ENCODE results near the gene INPP5E. TPM values are rescaled to one million over a fixed set of nuclear protein-coding genes. Genes with fewer than 3 reads are reported as not detected.
"Not testable (repeated sequence)": the region's sequence is repeated elsewhere in the genome, so short reads cannot be mapped to it uniquely, and the experiment has no call there.

Gene INPP5E
- polyA plus RNA-seq, 5 donors: 9.5 to 19.7 (median 14.6) TPM

DNA sequence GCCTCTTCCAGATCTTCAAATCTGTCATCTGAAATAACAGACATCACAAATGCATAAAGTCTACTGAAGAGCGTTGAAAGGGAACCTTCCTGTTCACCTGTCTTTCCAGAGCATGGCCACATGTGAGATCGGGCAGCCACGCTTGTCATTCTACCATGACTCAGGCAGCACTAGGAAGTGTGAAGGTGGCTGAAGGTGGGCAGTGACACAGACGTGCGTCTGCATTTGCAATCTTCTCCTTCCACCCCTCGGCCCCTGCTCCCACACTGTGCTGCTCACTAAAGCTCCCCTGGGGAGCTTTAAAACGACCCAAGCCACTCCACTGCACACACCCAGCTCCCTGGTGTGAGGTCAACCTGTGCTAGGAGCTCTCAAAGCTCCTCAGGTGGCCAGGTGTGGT is 31.7 kb downstream of the INPP5E start:
- no peak for DNase-seq

DNA sequence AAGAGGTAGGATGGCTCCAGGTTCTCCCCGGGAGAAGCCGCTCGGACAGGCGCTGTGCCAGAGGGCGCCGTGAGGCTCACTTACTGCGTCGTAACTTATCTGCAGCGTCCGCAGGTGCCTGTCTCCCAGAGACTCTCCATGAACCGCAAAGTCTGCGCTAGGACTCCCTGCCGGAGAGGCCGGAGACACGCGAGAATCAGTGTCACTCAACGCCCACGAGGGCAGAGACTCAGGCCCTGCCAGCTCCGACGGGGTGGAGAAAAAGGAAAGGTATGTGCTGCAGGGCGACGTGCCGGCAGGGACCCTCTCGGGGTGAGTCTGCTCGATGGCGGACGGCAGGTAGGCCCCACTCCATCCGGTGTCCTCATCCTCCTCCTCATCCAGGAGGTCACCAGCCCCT is 32.6 kb downstream of the INPP5E start:
- DNase-seq: not testable (repeated sequence)

DNA sequence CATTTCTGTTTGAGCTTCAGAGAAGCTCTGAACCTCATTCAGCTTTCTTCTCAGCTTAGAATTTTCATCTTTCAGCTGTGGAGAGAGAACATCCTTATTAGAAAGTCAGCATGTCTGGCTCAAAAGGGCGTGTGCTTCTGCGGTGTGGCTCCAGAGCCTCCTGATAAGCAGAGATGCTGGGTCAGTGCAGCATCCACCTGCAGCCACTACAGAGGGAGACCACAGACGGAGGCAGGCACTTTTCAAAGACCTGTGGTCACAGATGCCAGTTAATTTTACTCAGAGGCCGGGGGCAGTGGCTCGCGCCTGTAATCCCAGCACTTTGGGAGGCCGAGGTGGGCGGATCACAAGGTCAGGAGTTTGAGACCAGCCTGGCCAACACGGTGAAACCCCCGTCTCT is 33.7 kb downstream of the INPP5E start:
- DNase-seq: not testable (repeated sequence)

DNA sequence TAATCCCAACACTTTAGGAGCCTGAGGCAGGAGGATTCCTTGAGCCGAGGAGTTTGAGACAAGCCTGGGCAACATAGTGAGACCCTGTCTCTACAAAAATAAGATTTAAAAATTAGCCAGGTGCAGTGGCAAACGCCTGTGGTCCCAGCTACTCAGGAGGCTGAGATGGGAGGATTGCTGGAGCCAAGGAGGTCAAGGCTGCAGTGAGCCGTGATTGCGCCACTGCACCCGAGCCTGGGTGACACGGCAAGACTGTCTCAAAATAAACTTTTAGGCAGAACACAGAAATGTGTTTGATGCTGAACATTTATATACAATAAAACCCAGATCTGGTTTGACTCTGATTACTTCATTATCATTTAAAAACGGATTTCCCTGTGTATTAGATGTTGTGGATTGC is 34.2 kb downstream of the INPP5E start:
- no peak for DNase-seq

DNA sequence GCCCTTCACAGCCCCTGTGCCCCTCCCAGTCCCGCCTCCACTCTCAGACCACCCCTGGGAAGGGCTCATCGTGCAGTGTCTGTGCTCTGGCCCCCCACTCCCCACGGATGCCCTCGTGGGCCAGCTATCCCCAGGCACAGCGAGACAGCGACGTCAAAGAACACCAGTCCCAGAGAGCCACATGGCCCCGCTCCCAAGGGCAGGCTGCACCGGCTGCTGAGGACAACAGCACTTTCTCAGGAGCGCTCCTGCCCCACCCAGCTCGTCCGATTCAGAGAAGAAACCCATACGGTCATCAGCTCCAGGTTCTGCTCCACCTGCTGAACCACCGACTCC is 34.9 kb downstream of the INPP5E start:
- DNase-seq: no peak

DNA sequence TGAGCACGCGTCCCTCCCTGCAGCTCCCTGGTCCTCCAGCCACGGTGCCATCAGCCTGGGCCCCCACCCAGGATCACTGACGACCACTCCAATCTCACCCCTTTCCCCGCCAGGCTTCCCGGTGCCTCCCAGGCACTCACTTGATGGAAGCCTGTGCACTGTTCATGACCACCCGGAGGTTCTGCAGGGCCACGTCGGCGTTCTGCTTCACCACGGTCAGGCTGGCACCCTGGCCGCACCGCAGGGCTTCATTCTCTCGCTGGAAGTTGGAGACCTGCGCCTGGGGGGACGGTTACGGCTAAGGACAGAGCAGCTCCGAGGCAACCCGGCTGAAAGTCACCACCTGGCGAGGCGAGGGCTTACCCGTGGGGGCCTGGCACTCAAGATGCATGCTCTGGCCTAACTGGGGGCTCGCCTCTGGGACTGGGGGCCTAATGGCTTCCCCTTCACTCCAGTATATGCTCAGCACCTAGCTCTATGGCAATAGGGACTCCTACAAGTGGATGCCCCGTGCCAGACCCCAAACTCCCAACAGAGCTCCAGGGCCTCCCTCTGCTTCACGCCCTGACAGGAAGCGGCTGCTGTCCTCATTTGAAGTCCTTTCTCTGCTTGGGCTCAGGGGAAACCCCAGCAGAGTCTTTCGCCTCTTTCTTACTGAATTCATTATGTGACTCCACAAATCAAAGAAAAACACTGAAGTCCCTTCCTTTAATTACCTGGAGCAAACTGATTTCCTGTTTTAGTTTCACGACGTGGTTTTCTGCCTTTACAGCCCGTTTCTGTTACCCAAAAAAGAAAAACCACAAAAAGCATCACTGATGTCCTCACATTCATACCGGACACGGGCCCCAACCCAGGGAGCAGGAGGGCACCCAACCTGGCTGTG is 35.5 kb downstream of the INPP5E start:
- no peak for DNase-seq

DNA sequence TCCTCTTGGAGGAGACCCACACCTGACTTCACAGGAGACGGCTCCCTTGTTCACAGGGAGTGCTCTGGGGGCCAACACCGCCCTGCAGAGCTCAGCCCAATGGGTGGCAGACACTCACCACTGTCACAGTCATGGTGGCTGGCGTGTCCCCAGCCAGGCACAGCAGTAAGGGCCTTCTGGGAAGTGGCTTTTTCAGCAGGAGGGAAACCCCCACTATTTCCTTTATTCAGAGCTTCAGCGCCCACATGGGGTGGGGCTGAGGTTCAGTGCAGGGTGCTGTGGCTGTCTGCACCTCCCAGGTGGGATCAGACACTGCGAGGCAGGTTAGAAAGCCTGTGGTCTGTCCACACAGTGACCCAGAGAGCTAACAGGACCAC is 36.1 kb downstream of the INPP5E start:
- DNase-seq: no peak

DNA sequence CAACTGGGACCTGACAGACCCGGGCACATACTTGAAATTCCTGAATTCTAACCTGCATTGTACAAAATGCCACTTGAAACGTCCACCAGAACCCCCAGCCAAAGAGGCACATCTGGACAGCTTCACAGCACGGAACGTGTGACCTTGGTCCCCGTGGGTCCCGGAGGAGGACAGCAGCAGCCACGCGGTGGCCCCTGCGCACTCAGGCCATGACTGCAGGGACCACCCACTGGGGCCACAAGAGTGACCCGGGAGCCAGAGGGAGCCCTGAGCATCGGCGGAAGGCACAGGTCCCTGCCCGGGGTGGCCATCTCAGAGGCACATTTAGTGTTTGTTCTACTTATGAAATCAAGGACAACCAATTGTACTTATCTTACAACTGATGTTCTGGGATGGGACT is 37.6 kb downstream of the INPP5E start:
- no peak for DNase-seq

DNA sequence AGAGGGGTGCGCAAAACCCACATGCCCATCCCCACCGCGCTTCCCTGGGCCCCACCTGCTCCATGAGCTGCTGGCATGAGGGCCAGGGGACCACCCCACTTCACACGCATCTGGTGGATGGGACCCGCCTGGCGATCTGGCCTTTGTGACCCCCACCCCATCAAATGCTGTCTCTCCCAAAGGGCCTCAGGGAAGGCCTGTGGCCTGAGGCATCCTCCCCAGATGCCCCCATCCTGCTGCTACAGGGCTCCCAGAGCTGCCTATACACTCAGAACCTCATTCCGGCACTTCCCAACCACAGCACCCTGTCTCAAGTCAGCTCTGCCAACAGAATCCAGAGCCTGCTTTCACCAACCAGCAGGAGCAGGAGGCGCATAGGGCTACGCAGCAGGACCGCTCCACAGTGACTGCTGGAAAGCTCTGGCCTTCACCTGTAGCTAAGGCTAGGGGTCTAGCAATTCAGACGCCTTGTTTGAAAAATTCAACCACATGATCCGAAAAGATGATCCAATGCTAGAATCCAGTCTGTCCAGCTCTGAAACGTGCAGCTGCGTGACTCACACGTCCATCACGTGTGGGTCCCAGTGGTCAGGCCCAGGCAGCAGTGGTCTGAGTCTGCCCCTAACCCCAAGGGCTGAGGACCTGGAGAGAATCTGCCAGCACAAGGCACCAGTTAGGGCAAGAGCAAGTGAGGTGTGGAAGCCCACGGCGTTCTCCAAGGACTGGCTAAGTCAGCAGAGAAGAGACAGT is 38.3 kb downstream of the INPP5E start:
- no peak for DNase-seq

DNA sequence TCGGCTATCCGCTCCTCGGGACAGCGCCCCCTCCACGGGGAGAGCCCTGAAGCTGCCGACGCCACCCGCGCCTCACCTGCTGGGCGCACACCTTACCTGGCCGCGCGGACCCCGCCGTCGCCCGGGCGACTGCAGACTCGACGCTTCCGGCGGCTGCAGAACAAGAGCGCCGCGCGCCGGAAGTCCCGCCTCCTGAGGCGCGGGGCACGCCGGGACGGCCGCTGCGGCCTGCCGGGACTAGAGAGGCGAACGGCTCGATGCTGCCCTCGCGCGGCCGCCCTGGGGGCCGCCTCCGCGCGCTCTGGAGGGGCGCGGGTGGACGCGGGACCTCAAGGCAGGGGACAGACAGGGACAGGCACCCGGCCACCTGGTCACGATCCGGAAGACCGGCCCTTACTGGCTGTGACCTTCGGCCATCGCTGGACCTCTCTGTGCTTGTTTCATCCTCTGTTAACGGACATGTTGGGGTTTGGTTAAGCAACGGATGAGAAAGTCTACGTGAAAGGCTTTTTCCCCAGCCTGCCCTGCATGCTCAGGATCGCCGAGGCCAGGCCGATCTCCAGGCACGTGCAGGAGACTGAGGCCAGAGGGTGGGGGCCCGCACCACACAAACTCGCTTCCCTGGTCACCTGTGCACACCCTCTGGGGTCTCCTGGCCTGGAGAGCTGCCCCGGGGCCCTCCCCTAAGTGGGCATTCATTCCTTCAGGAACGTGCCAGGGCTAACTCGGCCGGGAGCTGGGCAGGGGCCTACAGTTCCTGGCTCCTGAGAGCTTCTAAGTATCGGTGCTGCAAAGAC is 39.4 kb downstream of the INPP5E start, which contains the start of gene SNAPC4:
Gene SNAPC4, minus strand, starts transcription at position 133 of the 797 bp plus-strand sequence. CDS start 1,742 bp downstream, outside the sequence.
- peak; percentile 84 to 86 for DNase-seq

DNA sequence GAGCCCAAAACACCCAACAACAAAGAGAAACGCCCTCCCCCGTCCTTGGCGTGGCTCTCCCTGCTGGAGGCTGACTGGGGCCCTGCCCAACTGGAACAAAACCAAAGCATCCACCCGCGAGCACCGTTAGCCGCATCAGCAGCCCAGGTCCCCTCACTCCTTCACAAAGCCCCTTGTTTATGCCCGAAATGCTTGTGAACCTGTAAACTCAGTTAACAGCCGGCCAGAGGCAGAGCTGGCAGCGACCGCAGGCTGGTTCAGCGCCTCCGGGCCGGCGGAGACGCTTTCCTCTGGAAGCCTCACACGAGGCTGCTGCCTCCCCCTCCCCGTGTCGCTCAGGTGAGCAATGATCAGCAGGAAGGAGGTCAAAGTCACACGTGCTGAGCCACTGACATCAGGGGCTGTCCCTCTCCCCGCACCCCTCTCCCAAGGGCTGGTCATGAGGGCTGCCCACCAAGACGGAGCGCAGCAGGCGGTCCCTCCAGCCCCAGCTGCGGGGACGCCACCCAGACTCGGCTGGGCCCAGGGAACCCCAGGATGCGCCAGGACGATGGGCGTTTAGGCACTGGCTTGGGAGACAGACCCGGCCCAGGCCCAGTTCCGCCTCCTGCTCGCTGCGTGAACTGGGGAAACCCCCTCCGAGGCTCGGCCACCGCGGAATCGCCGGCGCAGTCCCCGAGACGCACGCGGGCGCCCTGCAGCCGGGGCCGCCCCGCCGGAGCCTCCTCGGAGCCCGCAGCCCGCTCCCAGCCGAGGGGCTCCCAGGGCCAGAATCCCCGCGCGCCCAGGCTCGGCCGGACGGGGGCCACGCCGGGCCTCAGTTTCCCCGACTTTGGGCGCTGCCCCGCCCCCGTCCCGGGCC is 40.2 kb downstream of the INPP5E start:
- DNase-seq: no peak

DNA sequence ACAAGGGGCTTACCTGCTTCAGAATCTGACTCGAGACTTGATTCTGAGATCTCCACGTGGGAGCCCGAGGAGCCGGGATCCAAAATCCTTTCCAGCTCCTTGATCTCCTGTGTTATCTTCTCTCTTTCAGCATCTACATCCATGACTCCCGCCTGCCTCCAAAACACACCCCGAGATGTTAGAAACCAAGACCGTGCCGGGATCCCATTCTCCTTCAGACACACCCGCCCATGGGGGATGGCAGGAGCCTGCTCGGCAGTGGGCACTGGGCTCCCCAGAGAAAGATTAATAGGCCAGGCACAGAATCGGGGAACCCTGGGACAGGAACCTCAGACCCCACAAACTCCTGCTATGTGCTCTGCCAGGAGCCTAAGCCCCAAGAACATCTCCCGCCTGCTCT is 41.4 kb downstream of the INPP5E start:
- DNase-seq: no peak

DNA sequence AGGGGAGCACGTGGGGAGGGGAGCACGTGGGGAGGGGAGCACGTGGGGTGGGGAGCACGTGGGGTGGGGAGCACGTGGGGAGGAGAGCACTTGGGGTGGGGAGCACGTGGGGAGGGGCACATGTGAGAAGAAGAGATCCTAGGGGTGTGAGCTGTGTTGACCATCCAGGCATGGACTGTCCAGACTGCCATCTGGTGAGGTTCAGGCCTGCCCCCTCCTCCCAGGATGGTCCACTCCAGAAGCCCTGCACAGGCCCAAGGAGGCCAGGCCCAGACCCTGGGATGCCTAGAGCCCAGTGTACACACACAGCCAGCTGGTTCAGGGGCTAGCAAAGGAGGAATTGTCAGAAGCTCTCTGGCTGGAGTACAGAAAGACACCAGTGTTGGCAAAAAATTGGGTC is 42.0 kb downstream of the INPP5E start:
- DNase-seq: no peak

DNA sequence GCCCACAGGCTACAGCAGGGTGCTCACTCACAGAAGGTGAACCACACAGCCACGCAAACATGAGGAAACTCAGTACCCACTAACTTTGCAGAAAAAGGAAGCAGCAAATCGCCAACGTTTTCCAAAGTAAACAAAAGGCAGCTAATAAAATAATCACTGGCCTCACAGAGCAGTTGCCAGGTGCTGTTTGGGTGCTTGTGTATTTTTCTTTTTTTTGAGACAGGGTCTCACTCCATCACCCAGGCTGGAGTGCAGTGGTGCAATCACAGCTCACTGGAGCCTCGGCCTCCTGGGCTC is 43.5 kb downstream of the INPP5E start:
- no peak for DNase-seq

DNA sequence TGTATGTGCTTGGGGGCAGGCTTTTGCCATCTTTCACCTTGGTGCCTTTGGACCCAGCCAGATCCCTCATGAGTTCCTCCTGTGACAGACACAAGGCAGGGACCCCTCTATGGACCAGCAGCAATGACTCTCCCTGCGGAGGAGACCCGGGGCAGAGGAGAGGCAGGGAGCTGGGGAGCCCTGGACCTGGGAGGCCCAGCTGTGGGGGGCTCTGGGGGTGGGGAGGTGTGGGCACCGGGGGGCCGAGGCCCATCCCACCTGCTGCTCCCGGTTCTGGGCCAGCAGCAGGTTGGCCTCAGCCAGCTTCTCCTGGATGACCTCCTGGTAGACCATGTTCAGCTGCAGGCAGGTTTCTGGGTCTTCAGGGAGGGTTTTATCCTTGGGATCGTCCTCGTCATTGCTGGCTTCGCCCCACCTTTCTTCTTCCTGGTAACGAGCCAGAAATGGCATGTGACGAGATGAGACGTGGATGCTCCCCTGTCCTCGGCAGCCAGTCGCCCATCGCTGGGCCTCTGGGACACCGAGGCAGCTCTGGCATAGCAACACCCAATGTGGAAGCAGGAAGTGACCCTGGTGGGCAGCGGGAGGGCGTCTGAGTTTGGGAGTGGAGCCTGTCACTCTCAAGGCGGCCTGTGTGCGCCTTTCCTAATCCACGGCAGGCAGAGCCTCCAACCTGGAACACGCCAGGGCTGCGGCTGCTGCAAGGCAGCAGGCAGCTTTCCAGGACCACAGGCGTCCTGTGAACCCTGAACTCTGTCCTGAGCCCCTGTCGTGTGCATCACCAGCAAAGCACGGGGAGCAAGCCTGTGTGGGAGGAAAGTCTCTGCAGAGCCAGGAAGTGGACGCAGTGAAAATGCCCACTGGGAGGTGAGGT is 44.1 kb downstream of the INPP5E start:
- no peak for DNase-seq

DNA sequence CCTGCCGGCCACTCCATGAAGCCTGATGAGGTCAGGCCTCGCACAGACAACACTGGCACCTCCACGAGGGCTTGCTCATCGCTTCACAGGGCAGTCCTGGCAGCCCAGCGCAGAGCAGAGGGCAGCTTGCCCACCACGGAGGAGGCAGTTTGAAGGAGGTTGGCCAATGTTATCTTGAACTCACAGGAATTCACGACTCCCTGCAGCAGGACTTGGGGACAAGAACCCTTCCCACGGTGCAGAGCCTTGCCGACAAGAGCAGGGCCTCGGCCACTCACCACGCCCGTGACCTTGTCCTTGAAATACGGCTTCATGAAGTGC is 44.7 kb downstream of the INPP5E start:
- no peak for DNase-seq

DNA sequence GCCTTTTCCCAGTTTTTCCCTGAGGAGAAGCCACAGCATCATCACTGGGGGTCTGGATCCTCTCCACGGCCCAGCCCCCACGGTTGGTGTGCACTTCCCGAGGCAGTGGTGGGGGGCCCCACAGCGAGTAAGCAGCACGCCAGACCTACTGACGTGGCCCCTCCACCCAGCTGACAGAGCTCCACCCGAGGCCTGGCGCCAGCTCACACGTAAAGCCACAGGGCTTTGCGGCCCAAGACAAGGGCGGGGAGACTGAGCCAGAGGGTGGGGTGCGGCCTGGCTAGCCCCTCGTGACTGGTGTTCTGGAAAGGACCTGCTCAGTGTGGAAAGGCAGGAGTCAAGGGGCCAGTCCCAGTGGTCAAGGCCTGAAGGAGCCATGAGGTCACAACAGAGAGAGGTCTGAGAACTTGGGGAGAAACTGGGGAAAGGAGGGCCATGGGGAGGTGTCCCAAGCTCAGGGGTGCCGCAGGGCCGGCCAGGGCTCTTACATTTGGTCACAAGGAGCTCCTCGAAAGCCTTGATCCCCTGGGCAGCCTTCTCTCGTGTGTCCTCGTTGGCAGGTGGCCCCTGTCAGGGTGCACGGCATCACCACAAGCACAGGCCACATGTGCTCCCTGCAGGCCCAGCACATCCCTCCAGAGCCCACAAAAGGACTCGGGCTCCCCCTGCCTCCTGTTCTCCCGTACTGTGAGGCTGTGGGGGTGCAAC is 45.2 kb downstream of the INPP5E start:
- DNase-seq: no peak

DNA sequence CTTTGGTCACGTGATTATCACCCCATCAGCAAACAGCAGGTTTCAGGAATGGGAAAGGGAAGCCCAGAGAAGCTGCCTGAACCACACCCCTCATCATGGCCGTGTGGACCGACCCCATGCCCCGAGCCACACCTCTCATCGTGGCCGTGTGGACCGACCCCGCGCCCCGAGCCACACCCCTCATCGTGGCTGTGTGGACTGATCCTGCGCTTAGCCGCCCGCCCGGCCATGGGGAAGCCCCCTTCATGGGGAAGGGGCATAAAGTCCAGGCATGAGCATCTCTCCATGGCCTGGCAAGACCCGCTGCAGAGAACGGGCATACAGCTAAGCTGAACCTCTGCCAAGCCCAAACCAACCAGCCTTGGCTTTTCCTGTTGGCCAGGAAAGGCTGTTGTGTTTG is 46.1 kb downstream of the INPP5E start:
- no peak for DNase-seq

DNA sequence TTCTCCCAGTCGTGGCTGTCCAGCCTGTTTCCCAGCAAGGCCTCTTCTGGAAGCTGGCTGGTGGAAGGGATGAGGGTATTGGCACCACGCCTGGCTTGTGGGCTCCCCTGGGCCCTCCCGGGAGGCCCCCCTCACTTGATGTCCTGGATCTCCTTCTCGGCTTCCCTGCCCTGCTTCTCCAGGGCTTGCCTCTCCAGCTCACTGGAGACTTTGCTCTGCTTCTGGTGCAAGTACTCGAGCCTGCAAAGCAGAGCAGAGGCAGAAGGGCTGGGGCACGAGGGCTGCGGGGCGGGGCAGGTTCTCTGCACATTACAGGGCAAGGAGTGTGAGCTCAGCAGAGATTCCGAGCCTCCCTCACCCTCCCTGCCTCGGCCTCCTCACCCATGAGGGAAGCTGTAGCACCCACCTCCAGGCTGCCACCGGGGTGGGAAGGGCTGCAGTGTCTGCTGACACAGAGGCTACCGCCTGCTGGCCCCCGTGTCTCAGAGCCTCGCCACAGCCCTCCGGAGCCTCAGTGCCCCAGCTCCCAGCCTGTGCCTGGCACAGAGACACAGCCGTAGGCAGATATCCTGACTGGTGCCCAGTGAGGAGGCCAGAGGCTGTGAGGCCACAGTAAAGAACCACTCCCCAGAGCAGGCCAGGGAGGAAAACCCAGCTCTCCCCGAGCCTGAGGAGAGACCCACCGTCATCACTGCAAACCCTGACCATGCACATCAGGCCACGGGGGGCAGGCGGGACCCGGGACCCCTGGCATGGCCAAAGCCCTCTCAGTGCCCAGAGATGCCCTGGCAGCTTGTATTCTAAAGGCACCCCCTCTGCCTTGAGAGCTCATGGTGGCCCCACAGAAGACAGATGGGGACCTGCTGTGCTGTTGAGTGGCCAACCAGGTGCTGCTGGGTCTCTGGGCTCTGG is 46.9 kb downstream of the INPP5E start:
- no peak for DNase-seq

All from right lung (tissue), 5 donors.